Panc1 (cell line): ENCODE results near the gene ERCC5. TPM values are rescaled to one million over a fixed set of nuclear protein-coding genes. Genes with fewer than 3 reads are reported as not detected.
A peak's percentile ranks its signal among the peaks of the same experiment; 100 is the strongest.

ENCODE experiments used
- ATAC-seq: fragments of 200-7000 bp; cut with Tn5 transposase; 2 replicates; pipeline ENCODE4 v1.9.1; 2020; ENCODE audit warnings: mild to moderate bottlenecking, moderate library complexity
- BruUV-seq: library from RNA; stranded (reverse); fragments of 400-500 nt; replicated peaks from 2 replicates; lab custom pipeline; 2021; lab: Mats Ljungman, UMichigan
- CTCF ChIA-PET: fragments of 300-600 bp; sonication (Branson Sonifier 250); formaldehyde crosslinking; loops from one replicate; lab custom pipeline; 2022; ENCODE audit warnings: antibody characterized with exemption; lab: Charles Lee
- POLR2A ChIA-PET: fragments of 300-600 bp; sonication (Branson Sonifier 250); formaldehyde crosslinking; loops from one replicate; lab custom pipeline; 2022; ENCODE audit warnings: antibody characterized with exemption; lab: Charles Lee
- DNase-seq: peaks from one replicate; pipeline ENCODE4 v3.0.0-alpha.2; 2010; ENCODE audit warnings: low read depth, low spot score
- H3K27ac ChIP-seq: 2 replicates; pipeline ENCODE4 v1.5.1; 2011; ENCODE audit warnings: mild to moderate bottlenecking, low read length, inconsistent platforms
- H3K27me3 ChIP-seq: fragments of 200-500 bp; sonication (Bioruptor generic); 2 replicates; pipeline ENCODE4 v1.6.0; 2014; ENCODE audit warnings: low read length, inconsistent platforms; ENCODE audit not compliant: control insufficient read depth, insufficient read depth
- H3K36me3 ChIP-seq: fragments of 200-500 bp; sonication (Bioruptor generic); 2 replicates; pipeline ENCODE4 v1.5.1; 2014; ENCODE audit warnings: inconsistent platforms, mild to moderate bottlenecking, low read length, moderate library complexity; ENCODE audit not compliant: control insufficient read depth, insufficient read depth
- H3K4me1 ChIP-seq: 2 replicates; pipeline ENCODE4 v1.5.1; 2011; ENCODE audit warnings: inconsistent platforms, mild to moderate bottlenecking, low read length, moderate library complexity; ENCODE audit not compliant: control insufficient read depth, insufficient read depth
- H3K4me3 ChIP-seq, 2 experiments: 2 replicates each; pipeline ENCODE4 v1.5.1; 2011 to 2012; ENCODE audit warnings: low read depth in 2 of 2, low read length in 2 of 2, mild to moderate bottlenecking in 2 of 2, inconsistent platforms in 1 of 2, moderate library complexity in 1 of 2
- H3K9me3 ChIP-seq: fragments of 200-500 bp; sonication (Bioruptor generic); 2 replicates; pipeline ENCODE4 v1.5.1; 2014; ENCODE audit warnings: low read depth, mild to moderate bottlenecking, inconsistent platforms, low read length, moderate library complexity; ENCODE audit not compliant: control insufficient read depth, insufficient read depth
- CTCF ChIP-seq: fragments of 450-650 bp; IDR thresholded peaks from 2 replicates; pipeline ENCODE4 v1.5.1; 2017; ENCODE audit warnings: mild to moderate bottlenecking
- POLR2AphosphoS5 ChIP-seq: IDR thresholded peaks from 2 replicates; pipeline ENCODE4 v1.6.1; 2012; ENCODE audit warnings: mild to moderate bottlenecking, low read depth, low read length, moderate library complexity
- REST ChIP-seq, 2 experiments: IDR thresholded peaks; 2 replicates each; pipeline ENCODE4 v1.6.1; 2011 to 2012; ENCODE audit warnings: low read depth in 2 of 2, control low read depth in 1 of 2, low read length in 1 of 2, mild to moderate bottlenecking in 1 of 2, moderate library complexity in 1 of 2; ENCODE audit not compliant: insufficient read depth in 1 of 2
- in situ Hi-C: cut with HindIII; loops from 2 replicates; pipeline ENCODE4 v1.10.0; 2016; ENCODE audit warnings: low sequenced_read_pairs, low pct_unique_long_range_greater_than_20kb
- intact Hi-C: fragments of 100-400 bp; cut with micrococcal nuclease; formaldehyde crosslinking; loops from one replicate; pipeline ENCODE4 v1.10.0; 2022; ENCODE audit not compliant: unreplicated experiment
- total RNA-seq: library from RNA; stranded (reverse); gene quantifications from one replicate; pipeline ENCODE4 v1.2.1, GENCODE V29; 2021; ENCODE audit not compliant: unreplicated experiment

The ERCC5 gene
- total RNA-seq, 1 experiment from 2014 or later = 19.6 TPM

- BruUV-seq = no TSS peak
- ATAC-seq (peak; percentile 45; the same call in 1 of the 2 replicates), DNase-seq (no peak)
- no peaks in the 10 kb centered on the region for H3K9me3 ChIP-seq
- H3K27me3 ChIP-seq = no peaks in the 10 kb centered on the region
- no peak overlapping the region for H3K27ac ChIP-seq
- H3K4me3 ChIP-seq = no peak overlapping the region
- POLR2A ChIA-PET = no interaction called here
- peaks cover 7% of the 10 kb centered on the region for H3K36me3 ChIP-seq
- TF ChIP-seq POLR2AphosphoS5 = no peak
- in situ Hi-C loops = no loop called here
- CTCF ChIA-PET = no interaction called here
- intact Hi-C loops = no loop called here
- H3K4me1 ChIP-seq = no peaks in the 10 kb centered on the region
Measured at GRCh38 chr13:102869948-102870676, 24.3 kb downstream of the ERCC5 start.

- CTCF ChIA-PET = no interaction called here
- no peaks in the 10 kb centered on the region for H3K9me3 ChIP-seq
Measured at GRCh38 chr13:102870677-102871415, 25.0 kb downstream of the ERCC5 start.

More at GRCh38 chr13:102870677-102871415, 25.0 kb downstream of the ERCC5 start:
- H3K36me3 ChIP-seq = peaks cover 4% of the 10 kb centered on the region
- no TSS peak for BruUV-seq
- intact Hi-C loops = no loop called here
- no peak overlapping the region for H3K4me3 ChIP-seq
- ATAC-seq (peak; percentile 87), DNase-seq (no peak)
- no peaks in the 10 kb centered on the region for H3K4me1 ChIP-seq
- POLR2A ChIA-PET = no interaction called here
- TF ChIP-seq REST (IDR thresholded peaks at IDR 0.05; ENCODE audit: insufficient read depth in 1 of 2, low read depth in 2 of 2, low read length in 1 of 2) = no peak
- peak; percentile 81 for TF ChIP-seq CTCF
- no peaks in the 10 kb centered on the region for H3K27me3 ChIP-seq
- in situ Hi-C loops = no loop called here
- H3K27ac ChIP-seq = no peak overlapping the region
